ENCODE results near the gene UBN1.

DNA sequence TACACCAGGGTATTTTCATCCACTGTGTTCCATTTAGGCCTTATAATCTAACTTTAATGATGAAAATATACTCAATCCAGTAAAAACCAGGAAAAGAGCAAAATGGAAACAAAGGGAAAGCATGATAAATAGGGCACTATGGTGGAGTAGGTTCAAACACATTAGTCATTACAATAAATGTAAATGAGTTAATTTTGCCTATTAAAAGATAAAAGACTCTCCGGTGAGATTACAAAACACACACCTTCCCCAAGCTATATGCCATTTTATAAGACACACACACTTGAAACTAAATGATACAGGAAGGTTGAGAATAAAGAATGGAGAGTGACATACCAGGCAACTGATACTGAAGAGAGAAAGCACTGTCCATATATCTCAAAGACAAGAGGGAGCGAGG lies 79.6 kb downstream of the UBN1 start:
- TF ChIP-seq, protein P1, sequence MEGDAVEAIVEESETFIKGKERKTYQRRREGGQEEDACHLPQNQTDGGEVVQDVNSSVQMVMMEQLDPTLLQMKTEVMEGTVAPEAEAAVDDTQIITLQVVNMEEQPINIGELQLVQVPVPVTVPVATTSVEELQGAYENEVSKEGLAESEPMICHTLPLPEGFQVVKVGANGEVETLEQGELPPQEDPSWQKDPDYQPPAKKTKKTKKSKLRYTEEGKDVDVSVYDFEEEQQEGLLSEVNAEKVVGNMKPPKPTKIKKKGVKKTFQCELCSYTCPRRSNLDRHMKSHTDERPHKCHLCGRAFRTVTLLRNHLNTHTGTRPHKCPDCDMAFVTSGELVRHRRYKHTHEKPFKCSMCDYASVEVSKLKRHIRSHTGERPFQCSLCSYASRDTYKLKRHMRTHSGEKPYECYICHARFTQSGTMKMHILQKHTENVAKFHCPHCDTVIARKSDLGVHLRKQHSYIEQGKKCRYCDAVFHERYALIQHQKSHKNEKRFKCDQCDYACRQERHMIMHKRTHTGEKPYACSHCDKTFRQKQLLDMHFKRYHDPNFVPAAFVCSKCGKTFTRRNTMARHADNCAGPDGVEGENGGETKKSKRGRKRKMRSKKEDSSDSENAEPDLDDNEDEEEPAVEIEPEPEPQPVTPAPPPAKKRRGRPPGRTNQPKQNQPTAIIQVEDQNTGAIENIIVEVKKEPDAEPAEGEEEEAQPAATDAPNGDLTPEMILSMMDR (conservative IDR thresholded peaks at IDR 0.05; ENCODE audit: low read depth, low read length), result no peak
- TF ChIP-seq EZH2 (IDR thresholded peaks at IDR 0.05; ENCODE audit: low read length, unreplicated experiment) (no peak), EZH2phosphoT487 (IDR thresholded peaks at IDR 0.05; ENCODE audit: borderline replicate concordance, low read length) (no peak)

All from PC-3 (cell line).